Fibroblast of lung (primary cell): ENCODE measurements around the gene MAP3K2. TPM values are rescaled to one million over a fixed set of nuclear protein-coding genes. Genes with fewer than 3 reads are reported as not detected.

Experiments
- DNase-seq, 2 donors: peaks; one replicate each; pipeline versions ENCODE4 v3.0.0 to v3.0.0-alpha.2; 2010; ENCODE audit warnings: low read depth in 2 of 2
- H2AFZ ChIP-seq: 2 replicates; pipeline ENCODE4 v1.5.1; 2012; ENCODE audit warnings: low read length, control low read depth, inconsistent platforms
- H3K27ac ChIP-seq: 2 replicates; pipeline ENCODE4 v1.5.1; 2011; ENCODE audit warnings: low read length, control low read depth; ENCODE audit not compliant: insufficient read depth
- H3K27me3 ChIP-seq: 2 replicates; pipeline ENCODE4 v1.5.1; 2011; ENCODE audit warnings: mild to moderate bottlenecking, low read length; ENCODE audit not compliant: control insufficient read depth, insufficient read depth
- H3K36me3 ChIP-seq: 2 replicates; pipeline ENCODE4 v1.5.1; 2011; ENCODE audit warnings: low read length; ENCODE audit not compliant: control insufficient read depth, insufficient read depth
- H3K4me1 ChIP-seq: 2 replicates; pipeline ENCODE4 v1.5.1; 2011; ENCODE audit warnings: low read length; ENCODE audit not compliant: control insufficient read depth, insufficient read depth; ENCODE audit errors: extremely low read depth
- H3K4me2 ChIP-seq: 2 replicates; pipeline ENCODE4 v1.5.1; 2011; ENCODE audit warnings: low read length, control low read depth; ENCODE audit not compliant: insufficient read depth; ENCODE audit errors: extremely low read depth
- H3K4me3 ChIP-seq, 4 experiments: fragments of 200-600 bp in 1 of 4; sonication (generic) in 1 of 4; replicated peaks in 1 of 4; 2 replicates each; pipeline ENCODE4 v1.5.1; 2011 to 2016; ENCODE audit warnings: low read length in 4 of 4, low read depth in 3 of 4, mild to moderate bottlenecking in 3 of 4, control low read depth in 2 of 4, inconsistent platforms in 1 of 4, mixed read lengths in 1 of 4; ENCODE audit not compliant: insufficient read depth in 1 of 4; ENCODE audit errors: control extremely low read depth in 1 of 4
- H3K79me2 ChIP-seq: 2 replicates; pipeline ENCODE4 v1.5.1; 2012; ENCODE audit warnings: mild to moderate bottlenecking, low read length, inconsistent platforms; ENCODE audit not compliant: control insufficient read depth, insufficient read depth
- H3K9ac ChIP-seq: 2 replicates; pipeline ENCODE4 v1.5.1; 2011; ENCODE audit warnings: mild to moderate bottlenecking, low read length, control low read depth; ENCODE audit not compliant: insufficient read depth
- H3K9me3 ChIP-seq: 2 replicates; pipeline ENCODE4 v1.5.1; 2012; ENCODE audit warnings: low read depth, low read length; ENCODE audit not compliant: control insufficient read depth, insufficient read depth
- H4K20me1 ChIP-seq: 2 replicates; pipeline ENCODE4 v1.5.1; 2011; ENCODE audit warnings: low read length; ENCODE audit not compliant: control insufficient read depth, insufficient read depth; ENCODE audit errors: extremely low read depth
- EZH2 ChIP-seq: IDR thresholded peaks from 2 replicates; pipeline ENCODE4 v1.5.1; 2012; ENCODE audit warnings: low read length, control low read depth, mild to moderate bottlenecking; ENCODE audit errors: missing control alignments
- polyA plus RNA-seq, 2 donors: library from polyadenylated mRNA; depleted of rRNA in 1 of 2; stranded (reverse) in 1 of 2; unstranded in 1 of 2; fragments of >200 nt; gene quantifications; 2 replicates each; pipeline ENCODE4 v1.2.1, GENCODE V29; 2011 to 2012; ENCODE audit warnings: missing spikeins in 1 of 2
- total RNA-seq: library from RNA; depleted of rRNA; stranded (reverse); fragments of >200 nt; gene quantifications from 2 replicates; pipeline ENCODE4 v1.2.1, GENCODE V29; 2014
- TF ChIP-seq, protein P1 (sequence below), 2 donors: IDR thresholded peaks in 1 of 2; conservative IDR thresholded peaks in 1 of 2; 1 replicate in 1 of 2; 2 replicates in 1 of 2; pipeline ENCODE4 v1.5.1; 2011 to 2012; ENCODE audit warnings: low read length in 2 of 2, control low read depth in 1 of 2, inconsistent platforms in 1 of 2, low read depth in 1 of 2, mild to moderate bottlenecking in 1 of 2

MAP3K2 gene
- total and polyA plus RNA-seq, 2 donors (not counting 1 experiment from before 2014, with no cell fraction given) = 15.6 to 30.1 TPM

DNA sequence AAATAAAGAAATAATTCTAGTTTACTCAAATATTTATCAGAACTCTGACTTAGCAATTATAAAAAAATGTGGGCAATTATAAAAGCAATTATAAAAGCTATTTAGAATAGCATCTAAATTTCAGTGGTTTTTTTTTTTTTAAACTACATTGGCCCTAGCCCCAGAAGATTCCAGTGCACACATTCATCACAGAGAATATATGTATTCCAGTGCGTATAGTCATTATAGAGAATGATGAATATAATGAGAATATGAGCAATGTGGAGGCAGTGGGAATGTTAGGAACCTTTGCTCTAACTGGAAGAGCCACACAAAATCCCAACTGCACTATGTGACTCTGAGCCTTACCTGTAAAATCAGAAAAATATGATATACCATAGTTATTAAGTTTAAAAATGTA lies 10.5 kb downstream of the MAP3K2 start:
- DNase-seq = no peak

DNA sequence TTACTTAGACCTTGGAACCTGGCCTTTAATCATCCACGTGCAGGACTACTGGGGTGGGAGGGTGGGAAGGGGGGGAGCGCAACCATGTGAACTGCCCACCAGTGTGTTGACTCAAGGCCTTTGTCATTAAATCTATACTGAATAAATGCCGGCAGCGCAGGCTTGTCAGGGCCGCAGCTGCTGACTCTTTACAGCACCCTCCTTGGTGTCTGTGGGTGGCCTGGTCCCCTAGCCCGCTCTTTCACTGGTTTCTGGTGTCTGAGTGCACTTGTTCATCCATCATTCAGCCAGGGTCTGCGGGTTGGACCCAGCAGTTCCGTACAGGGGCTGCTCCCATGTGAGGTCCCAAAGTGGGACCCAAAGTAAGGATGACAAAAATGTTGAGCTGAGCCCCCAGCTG lies 11.5 kb downstream of the MAP3K2 start:
- TF ChIP-seq EZH2 = no peak
- TF ChIP-seq, protein P1, sequence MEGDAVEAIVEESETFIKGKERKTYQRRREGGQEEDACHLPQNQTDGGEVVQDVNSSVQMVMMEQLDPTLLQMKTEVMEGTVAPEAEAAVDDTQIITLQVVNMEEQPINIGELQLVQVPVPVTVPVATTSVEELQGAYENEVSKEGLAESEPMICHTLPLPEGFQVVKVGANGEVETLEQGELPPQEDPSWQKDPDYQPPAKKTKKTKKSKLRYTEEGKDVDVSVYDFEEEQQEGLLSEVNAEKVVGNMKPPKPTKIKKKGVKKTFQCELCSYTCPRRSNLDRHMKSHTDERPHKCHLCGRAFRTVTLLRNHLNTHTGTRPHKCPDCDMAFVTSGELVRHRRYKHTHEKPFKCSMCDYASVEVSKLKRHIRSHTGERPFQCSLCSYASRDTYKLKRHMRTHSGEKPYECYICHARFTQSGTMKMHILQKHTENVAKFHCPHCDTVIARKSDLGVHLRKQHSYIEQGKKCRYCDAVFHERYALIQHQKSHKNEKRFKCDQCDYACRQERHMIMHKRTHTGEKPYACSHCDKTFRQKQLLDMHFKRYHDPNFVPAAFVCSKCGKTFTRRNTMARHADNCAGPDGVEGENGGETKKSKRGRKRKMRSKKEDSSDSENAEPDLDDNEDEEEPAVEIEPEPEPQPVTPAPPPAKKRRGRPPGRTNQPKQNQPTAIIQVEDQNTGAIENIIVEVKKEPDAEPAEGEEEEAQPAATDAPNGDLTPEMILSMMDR (conservative IDR thresholded peaks at IDR 0.05 in 1 of 2, IDR thresholded peaks at IDR 0.05 in 1 of 2; ENCODE audit: low read depth in 1 of 2, low read length in 2 of 2) = no peak
- H3K9ac ChIP-seq = no peak overlapping the region
- no peaks in the 10 kb centered on the region for H3K27me3 ChIP-seq
- no peaks in the 10 kb centered on the region for H3K4me1 ChIP-seq
- no peaks in the 10 kb centered on the region for H4K20me1 ChIP-seq
- no peak overlapping the region for H3K27ac ChIP-seq
- DNase-seq = no peak
- H2AFZ ChIP-seq = no peak overlapping the region
- no peak overlapping the region for H3K4me3 ChIP-seq
- H3K36me3 ChIP-seq = no peaks in the 10 kb centered on the region
- H3K9me3 ChIP-seq = no peaks in the 10 kb centered on the region
- no peak overlapping the region for H3K4me2 ChIP-seq
- peaks cover 34% of the 10 kb centered on the region for H3K79me2 ChIP-seq

More for the DNA sequence above, 10.5 kb downstream of the MAP3K2 start:
- H3K27me3 ChIP-seq = no peaks in the 10 kb centered on the region
- no peak for TF ChIP-seq EZH2
- TF ChIP-seq, protein P1 (conservative IDR thresholded peaks at IDR 0.05 in 1 of 2, IDR thresholded peaks at IDR 0.05 in 1 of 2; ENCODE audit: low read depth in 1 of 2, low read length in 2 of 2) = no peak
- no peak overlapping the region for H3K4me3 ChIP-seq
- H3K36me3 ChIP-seq = no peaks in the 10 kb centered on the region
- H3K4me1 ChIP-seq = no peaks in the 10 kb centered on the region
- no peak overlapping the region for H3K4me2 ChIP-seq
- H4K20me1 ChIP-seq = no peaks in the 10 kb centered on the region
- no peak overlapping the region for H3K9ac ChIP-seq
- no peak overlapping the region for H3K27ac ChIP-seq
- peaks cover 41% of the 10 kb centered on the region for H3K79me2 ChIP-seq
- no peaks in the 10 kb centered on the region for H3K9me3 ChIP-seq
- no peak overlapping the region for H2AFZ ChIP-seq

DNA sequence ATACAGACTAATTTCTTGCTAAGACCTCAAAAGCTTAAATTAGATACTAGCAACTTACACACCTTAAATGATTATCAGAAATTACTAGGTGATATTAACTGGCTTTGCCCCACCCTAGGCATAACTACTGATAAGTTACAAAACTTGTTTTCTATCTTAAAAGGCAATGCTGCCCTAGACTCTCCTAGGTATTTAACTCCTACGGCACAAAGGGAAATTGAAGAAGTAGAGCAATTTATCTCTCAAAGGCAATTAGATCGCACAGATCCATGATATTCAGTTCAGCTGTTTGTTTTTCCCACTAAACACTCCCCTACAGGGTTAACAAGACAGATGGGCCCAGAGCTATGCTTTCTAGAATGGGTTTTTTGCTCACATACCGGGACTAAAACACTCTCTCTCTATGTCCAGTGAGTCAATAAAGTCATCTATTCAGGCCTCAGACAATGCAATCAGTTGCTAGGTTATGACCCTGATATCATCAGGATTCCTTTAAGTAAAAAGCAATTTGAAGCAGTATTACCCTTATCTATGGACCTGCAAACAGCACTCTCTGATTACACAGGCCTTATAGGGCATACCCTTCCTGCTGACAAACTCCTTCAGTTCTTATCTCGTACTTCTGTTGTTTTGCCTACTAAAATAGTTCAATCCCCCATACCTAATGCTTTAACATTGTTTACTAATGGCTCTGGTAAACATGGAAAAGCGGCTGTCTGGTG lies 14.3 kb downstream of the MAP3K2 start:
- Histone ChIP-seq H4K20me1 (no peaks in the 10 kb centered on the region), H3K9me3 (no peaks in the 10 kb centered on the region), H3K4me1 (no peaks in the 10 kb centered on the region), H3K27me3 (no peaks in the 10 kb centered on the region), H3K27ac (no peak overlapping the region), H3K9ac (no peak overlapping the region), H3K79me2 (peaks cover 31% of the 10 kb centered on the region), H3K4me2 (no peak overlapping the region), H3K36me3 (no peaks in the 10 kb centered on the region), H2AFZ (no peak overlapping the region), H3K4me3 (no peak overlapping the region)
- TF ChIP-seq EZH2 = no peak
- TF ChIP-seq, protein P1 (conservative IDR thresholded peaks at IDR 0.05 in 1 of 2, IDR thresholded peaks at IDR 0.05 in 1 of 2; ENCODE audit: low read depth in 1 of 2, low read length in 2 of 2) = no peak
- no peak for DNase-seq
